HG02870 (cell line): Measurements from ENCODE around the gene MAB21L1.

Experiments
- ATAC-seq: cut with Tn5 transposase; IDR thresholded peaks from one replicate; pipeline ENCODE4 v1.9.1; 2021; ENCODE audit warnings: mild to moderate bottlenecking, moderate library complexity; ENCODE audit not compliant: unreplicated experiment

MAB21L1 gene

GRCh38 chr13:35480346-35480745 is 3.9 kb upstream of the MAB21L1 start:
- no peak for ATAC-seq

GRCh38 chr13:35479706-35480105 is 3.2 kb upstream of the MAB21L1 start:
- ATAC-seq = no peak

- ATAC-seq = no peak
These were observed 2.6 kb upstream of the MAB21L1 start for GRCh38 chr13:35479038-35479492.

- ATAC-seq = no peak
These were observed 2.0 kb upstream of the MAB21L1 start for GRCh38 chr13:35478271-35479037.

- ATAC-seq = no peak
These were observed 977 bp upstream of the MAB21L1 start for GRCh38 chr13:35477386-35477946.

GRCh38 chr13:35475212-35475959 is 1.1 kb downstream of the MAB21L1 start:
- no peak for ATAC-seq

- ATAC-seq = no peak
These were observed 1.8 kb downstream of the MAB21L1 start for GRCh38 chr13:35474496-35475211.

- ATAC-seq = no peak
These were observed 2.7 kb downstream of the MAB21L1 start for GRCh38 chr13:35473802-35474201.

GRCh38 chr13:35473206-35473775 is 3.2 kb downstream of the MAB21L1 start:
- no peak for ATAC-seq

GRCh38 chr13:35472323-35472881 is 4.1 kb downstream of the MAB21L1 start:
- no peak for ATAC-seq

- ATAC-seq = no peak
These were observed 4.7 kb downstream of the MAB21L1 start for GRCh38 chr13:35471706-35472322.

GRCh38 chr13:35470671-35471661 is 5.5 kb downstream of the MAB21L1 start:
- no peak for ATAC-seq

- no peak for ATAC-seq
These were observed 6.5 kb downstream of the MAB21L1 start for GRCh38 chr13:35469806-35470525.

- no peak for ATAC-seq
These were observed 8.3 kb downstream of the MAB21L1 start for GRCh38 chr13:35468195-35468594.

GRCh38 chr13:35465371-35465770 is 11.1 kb downstream of the MAB21L1 start:
- ATAC-seq = no peak

- ATAC-seq = no peak
These were observed 16.4 kb downstream of the MAB21L1 start for GRCh38 chr13:35460061-35460460.

- no peak for ATAC-seq
These were observed 19.2 kb downstream of the MAB21L1 start for GRCh38 chr13:35457258-35457657.

GRCh38 chr13:35455022-35455421 is 21.5 kb downstream of the MAB21L1 start:
- ATAC-seq = no peak
